Esophagus squamous epithelium (tissue), 5 donors: ENCODE results near the gene NBL1. TPM values are rescaled to one million over a fixed set of nuclear protein-coding genes. Genes with fewer than 3 reads are reported as not detected.

ENCODE experiments used
- DNase-seq: peaks from one replicate; lab custom pipeline; 2025; lab: John Stamatoyannopoulos, UW
- H3K27ac ChIP-seq, 4 donors: fragments of 200-600 bp; sonication (generic); one replicate each; pipeline ENCODE4 v1.5.1; 2016 to 2019; ENCODE audit warnings: mild to moderate bottlenecking in 1 of 4
- H3K27me3 ChIP-seq, 4 donors: fragments of 200-600 bp; sonication (generic); 1 replicate in 3 of 4; 2 replicates in 1 of 4; pipeline versions ENCODE4 v1.5.1 to v1.6.0; 2017 to 2021; ENCODE audit warnings: antibody characterized with exemption in 1 of 4
- H3K36me3 ChIP-seq, 3 donors: fragments of 200-600 bp; sonication (generic); one replicate each; pipeline ENCODE4 v1.5.1; 2016 to 2019
- H3K4me1 ChIP-seq, 3 donors: fragments of 200-600 bp; sonication (generic); one replicate each; pipeline ENCODE4 v1.5.1; 2017 to 2019
- H3K4me3 ChIP-seq, 4 donors: fragments of 200-600 bp; sonication (generic); 1 replicate in 3 of 4; 2 replicates in 1 of 4; pipeline ENCODE4 v1.5.1; 2016 to 2019; ENCODE audit warnings: mild to moderate bottlenecking in 2 of 4, moderate library complexity in 1 of 4
- H3K9me3 ChIP-seq, 3 donors: fragments of 200-600 bp; sonication (generic); one replicate each; pipeline ENCODE4 v1.5.1; 2016 to 2019
- CTCF ChIP-seq, 6 experiments: fragments of 450-650 bp in 4 of 6; fragments of 200-600 bp in 2 of 6; sonication (generic) in 2 of 6; IDR thresholded peaks; one replicate each; pipeline ENCODE4 v1.5.1; 2016 to 2019; ENCODE audit warnings: antibody characterized with exemption in 6 of 6, mild to moderate bottlenecking in 4 of 6, moderate library complexity in 4 of 6
- POLR2A ChIP-seq, 4 donors: fragments of 450-650 bp; IDR thresholded peaks; one replicate each; pipeline ENCODE4 v1.6.1; 2017; ENCODE audit warnings: antibody characterized with exemption in 4 of 4, mild to moderate bottlenecking in 4 of 4, moderate library complexity in 3 of 4
- whole genome bisulfite sequencing, 2 donors: methylation state at CpG; one replicate each; pipeline ENCODE4 v1.1.5; 2018; 5-methylcytosine and 5-hydroxymethylcytosine counted together
- intact Hi-C: fragments of 100-400 bp; cut with DNase I; formaldehyde crosslinking; loops from one replicate; pipeline ENCODE4 v1.15.0; 2022
- total RNA-seq, 4 donors: library from RNA; depleted of rRNA; stranded (reverse); fragments of >200 nt; gene quantifications; one replicate each; pipeline ENCODE4 v1.1.0, GENCODE V29; 2016
- donor health status: DM: yes; HTN: yes; CAD: no.

The NBL1 gene
- total RNA-seq, 4 donors from 2014 or later = 67.8 to 170 (median 95.1) TPM

- DNase-seq = no peak
- 79 to 84% methylated on average over 13 of the region's 13 CpGs for WGBS, 2 donors
- Histone ChIP-seq H3K36me3 (peaks cover 15 to 54% (median 32%) of the 10 kb centered on the region in 3 donors), H3K4me3 (no peak overlapping the region), H3K27me3 (peaks cover 0 to 13% (median 0%) of the 10 kb centered on the region in 4 donors), H3K4me1 (peaks cover 0 to 61% (median 27%) of the 10 kb centered on the region in 3 donors), H3K27ac (peak overlapping the region in 2 of 4 donors; percentile 51 to 60), H3K9me3 (no peaks in the 10 kb centered on the region)
- TF ChIP-seq POLR2A (IDR thresholded peaks at IDR 0.05) (no peak), CTCF (IDR thresholded peaks at IDR 0.05) (no peak)
- intact Hi-C loops = loop anchor here (5.0 to 10.0 kb wide), 3 partner anchors 173 to 403 kb away; partner anchors contain the start of genes CAPZB, EMC1 and MRTO4
These were observed 14.1 kb downstream of the NBL1 start for GRCh38 chr1:19658186-19658585.

GRCh38 chr1:19661721-19662228 lies 17.7 kb downstream of the NBL1 start:
- 11 to 12% methylated on average over 9 of the region's 9 CpGs for WGBS, 2 donors
- no peak for DNase-seq
- TF ChIP-seq POLR2A (IDR thresholded peaks at IDR 0.05) (no peak), CTCF (IDR thresholded peaks at IDR 0.05) (peak; percentile 42 to 76 (median 66))
- intact Hi-C loops = no loop called here
- Histone ChIP-seq H3K27me3 (peaks cover 9 to 49% (median 13%) of the 10 kb centered on the region in 4 donors), H3K36me3 (peaks cover 7 to 23% (median 15%) of the 10 kb centered on the region in 3 donors), H3K27ac (no peak overlapping the region), H3K4me1 (peaks cover 11 to 47% (median 16%) of the 10 kb centered on the region in 3 donors), H3K9me3 (no peaks in the 10 kb centered on the region), H3K4me3 (no peak overlapping the region)

- Histone ChIP-seq H3K36me3 (peaks cover 5 to 17% (median 10%) of the 10 kb centered on the region in 3 donors), H3K4me1 (peaks cover 11 to 47% (median 16%) of the 10 kb centered on the region in 3 donors), H3K27ac (no peak overlapping the region), H3K4me3 (no peak overlapping the region), H3K9me3 (no peaks in the 10 kb centered on the region), H3K27me3 (peaks cover 9 to 54% (median 13%) of the 10 kb centered on the region in 4 donors)
- 48 to 54% methylated on average over 3 of the region's 3 CpGs for WGBS, 2 donors
- intact Hi-C loops = no loop called here
- DNase-seq = no peak
- TF ChIP-seq POLR2A (IDR thresholded peaks at IDR 0.05) (no peak), CTCF (IDR thresholded peaks at IDR 0.05) (no peak)
These were observed 18.2 kb downstream of the NBL1 start for GRCh38 chr1:19662313-19662712.

- no peaks in the 10 kb centered on the region for H3K9me3 ChIP-seq
- peak within 1 kb of the TSS in 3 of 4 donors; percentile 10 to 62 (median 42) for H3K4me3 ChIP-seq
- no peak for DNase-seq
- TF ChIP-seq POLR2A (IDR thresholded peaks at IDR 0.05) = no peak
- H3K27me3 ChIP-seq = peaks cover 9 to 76% (median 13%) of the 10 kb centered on the region in 4 donors
- H3K27ac ChIP-seq = no peak within 1 kb of the TSS
- H3K4me1 ChIP-seq = peaks cover 5 to 32% (median 16%) of the 10 kb centered on the region in 3 donors
- 0 to 7% methylated on average over 5 to 6 of the region's 80 CpGs for WGBS, 2 donors
- no peaks in the 10 kb centered on the region for H3K36me3 ChIP-seq
- intact Hi-C loops = no loop called here
These were observed 20.5 kb downstream of the NBL1 start, which contains the start of gene HTR6 for GRCh38 chr1:19664453-19665185. HTR6 (plus strand) TSS chr1:19664875; CDS start chr1:19665754, 879 bp downstream.

- intact Hi-C loops = no loop called here
- Histone ChIP-seq H3K27me3 (peaks cover 9 to 79% (median 13%) of the 10 kb centered on the region in 4 donors), H3K4me3 (peak overlapping the region in 3 of 4 donors; percentile 10 to 62 (median 42)), H3K9me3 (no peaks in the 10 kb centered on the region), H3K27ac (no peak overlapping the region), H3K36me3 (no peaks in the 10 kb centered on the region), H3K4me1 (peaks cover 5 to 27% (median 16%) of the 10 kb centered on the region in 3 donors)
- 0% methylated on average over 17 of the region's 23 CpGs; no CpG with 5 or more reads in 1 of the 2 donors for WGBS, 2 donors
- no peak for DNase-seq
- no peak for TF ChIP-seq CTCF (IDR thresholded peaks at IDR 0.05)
- no peak for TF ChIP-seq POLR2A (IDR thresholded peaks at IDR 0.05)
These were observed 21.0 kb downstream of the NBL1 start for GRCh38 chr1:19665186-19665495.
